ENCODE data around the gene ITPR3.

The ITPR3 gene

DNA sequence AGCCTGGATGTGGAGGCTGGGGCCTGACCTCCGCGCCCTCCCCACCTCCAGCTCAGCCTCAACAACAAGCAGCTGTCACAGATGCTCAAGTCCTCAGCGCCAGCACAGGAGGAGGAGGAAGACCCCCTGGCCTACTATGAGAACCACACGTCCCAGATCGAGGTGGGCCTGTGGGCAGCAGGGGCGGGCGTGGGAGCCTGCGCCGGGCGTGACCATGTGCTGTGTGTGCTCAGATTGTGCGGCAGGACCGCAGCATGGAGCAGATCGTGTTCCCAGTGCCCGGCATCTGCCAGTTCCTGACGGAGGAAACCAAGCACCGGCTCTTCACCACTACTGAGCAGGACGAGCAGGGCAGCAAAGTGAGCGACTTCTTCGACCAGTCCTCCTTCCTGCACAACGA is 66.9 kb downstream of the ITPR3 start:
- DNase-seq: no peak

DNA sequence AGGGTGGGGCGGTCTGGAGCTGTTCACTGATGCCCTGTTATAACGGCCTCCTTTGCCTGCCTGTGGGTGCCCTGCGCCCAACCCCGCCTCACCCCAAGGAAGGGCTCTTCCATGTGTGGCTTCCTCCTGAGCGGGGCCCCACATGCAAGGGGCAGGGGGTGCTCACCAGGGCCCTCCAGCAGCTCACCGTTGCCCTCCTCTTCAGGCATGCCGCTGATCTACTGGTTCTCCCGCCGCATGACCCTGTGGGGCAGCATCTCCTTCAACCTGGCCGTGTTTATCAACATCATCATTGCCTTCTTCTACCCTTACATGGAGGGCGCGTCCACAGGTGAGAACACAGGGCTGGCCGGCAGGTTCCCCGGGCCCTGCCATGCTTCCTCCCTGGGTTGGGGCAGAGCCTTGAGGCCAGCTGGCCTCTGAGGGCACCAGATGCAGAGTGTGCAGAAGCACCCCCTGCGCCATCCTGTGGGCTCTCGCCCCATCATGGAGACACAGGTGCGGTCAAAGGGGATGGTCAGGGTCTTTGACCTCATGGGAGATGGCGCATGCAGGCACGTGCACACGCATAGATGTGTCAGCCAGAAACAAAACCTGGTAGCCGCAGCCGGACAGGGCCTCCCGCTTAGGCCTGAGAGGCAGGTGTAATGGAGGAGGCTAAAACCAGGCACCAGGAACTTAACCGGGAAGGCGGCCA is 67.5 kb downstream of the ITPR3 start:
- DNase-seq: no peak

DNA sequence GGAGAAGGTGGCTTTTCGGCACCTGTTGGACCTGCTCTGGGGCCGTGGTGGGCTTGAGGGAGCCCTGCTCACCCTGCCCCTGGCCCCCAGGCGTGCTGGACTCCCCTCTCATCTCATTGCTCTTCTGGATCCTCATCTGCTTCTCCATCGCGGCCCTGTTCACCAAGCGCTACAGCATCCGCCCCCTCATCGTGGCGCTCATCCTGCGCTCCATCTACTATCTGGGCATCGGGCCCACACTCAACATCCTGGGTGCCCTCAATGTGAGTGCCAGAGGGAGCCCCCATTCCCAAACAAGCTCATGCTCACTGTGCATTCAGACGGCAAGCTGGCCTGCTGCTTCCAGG is 68.0 kb downstream of the ITPR3 start:
- no peak for DNase-seq

GRCh38 chr6:33689879-33690278 is 68.8 kb downstream of the ITPR3 start:
- DNase-seq: no peak

DNA sequence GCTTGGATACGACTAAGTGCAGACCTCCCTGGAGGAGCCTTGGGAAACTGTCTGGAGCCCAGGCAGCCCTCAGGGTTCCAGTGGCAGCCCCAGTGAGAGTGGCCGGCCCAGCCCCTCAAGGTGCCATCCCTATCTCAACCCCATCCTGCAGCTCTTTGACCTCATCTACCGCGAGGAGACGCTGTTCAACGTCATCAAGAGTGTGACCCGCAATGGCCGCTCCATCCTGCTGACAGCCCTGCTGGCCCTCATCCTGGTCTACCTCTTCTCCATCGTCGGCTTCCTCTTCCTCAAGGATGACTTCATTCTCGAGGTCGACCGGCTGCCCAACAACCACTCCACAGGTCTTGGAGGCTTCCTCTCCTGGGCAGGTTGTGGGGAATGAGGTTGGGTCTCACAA is 69.6 kb downstream of the ITPR3 start:
- DNase-seq: no peak

DNA sequence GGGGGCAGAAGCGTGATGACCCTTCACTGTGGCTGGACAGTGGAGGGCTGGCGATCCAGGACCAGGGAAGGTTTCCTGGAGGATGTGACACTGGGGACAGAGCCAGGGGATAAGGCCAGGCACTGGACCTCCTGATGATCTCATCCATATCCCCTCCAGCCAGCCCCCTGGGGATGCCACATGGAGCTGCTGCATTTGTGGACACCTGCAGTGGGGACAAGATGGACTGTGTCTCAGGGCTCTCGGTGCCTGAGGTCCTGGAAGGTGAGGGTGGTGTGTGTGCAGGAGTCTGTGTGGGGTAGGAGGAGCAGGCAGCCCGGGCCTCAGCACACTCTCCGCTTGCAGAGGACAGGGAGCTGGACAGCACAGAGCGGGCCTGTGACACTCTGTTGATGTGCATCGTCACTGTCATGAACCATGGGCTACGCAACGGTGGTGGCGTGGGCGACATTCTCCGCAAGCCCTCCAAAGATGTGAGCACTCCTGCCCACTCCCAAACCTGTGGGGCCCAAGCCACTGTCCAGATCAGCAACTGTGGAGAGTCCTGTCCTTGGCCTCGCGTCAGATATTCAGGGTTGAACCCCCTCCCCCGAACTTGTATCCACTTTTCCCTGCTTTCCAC is 70.4 kb downstream of the ITPR3 start:
- DNase-seq: no peak

DNA sequence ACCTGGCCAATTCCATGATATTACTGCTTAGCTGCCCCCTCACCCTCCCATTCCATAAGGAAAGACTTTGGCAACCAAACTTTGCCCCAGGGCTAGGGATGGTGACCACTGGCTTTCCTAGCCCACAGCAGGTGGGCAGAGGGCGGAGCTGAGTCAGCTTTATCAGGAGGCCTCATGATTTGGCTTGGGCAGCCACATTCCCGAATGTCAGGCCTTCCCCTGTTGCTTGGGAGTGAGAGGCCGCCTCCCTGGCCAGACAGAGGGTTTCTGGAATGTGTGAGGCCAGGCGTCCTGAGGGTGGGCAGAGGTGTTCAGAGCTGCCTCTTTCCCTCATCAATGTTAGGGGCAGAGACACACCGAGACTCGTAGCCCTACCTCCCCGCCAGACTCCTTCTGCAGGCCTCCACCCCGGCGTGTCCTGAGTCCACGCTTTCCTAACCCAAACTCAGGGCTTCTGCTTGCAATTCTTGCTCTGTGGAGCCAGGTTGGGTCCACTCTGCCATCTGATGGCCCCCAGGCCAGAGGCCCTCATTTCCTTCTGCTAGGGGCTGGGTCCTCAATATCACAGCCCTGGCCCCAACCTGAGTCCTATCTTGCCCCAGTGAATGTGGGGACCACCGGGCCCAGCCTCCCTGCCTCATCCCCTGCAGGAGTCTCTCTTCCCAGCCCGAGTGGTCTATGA is 71.1 kb downstream of the ITPR3 start:
- no peak for DNase-seq

GRCh38 chr6:33692760-33693158 is 71.6 kb downstream of the ITPR3 start:
- DNase-seq: peak; percentile 75 to 87 (median 79)

- DNase-seq: no peak
These were observed 72.3 kb downstream of the ITPR3 start for GRCh38 chr6:33693186-33694105.

DNA sequence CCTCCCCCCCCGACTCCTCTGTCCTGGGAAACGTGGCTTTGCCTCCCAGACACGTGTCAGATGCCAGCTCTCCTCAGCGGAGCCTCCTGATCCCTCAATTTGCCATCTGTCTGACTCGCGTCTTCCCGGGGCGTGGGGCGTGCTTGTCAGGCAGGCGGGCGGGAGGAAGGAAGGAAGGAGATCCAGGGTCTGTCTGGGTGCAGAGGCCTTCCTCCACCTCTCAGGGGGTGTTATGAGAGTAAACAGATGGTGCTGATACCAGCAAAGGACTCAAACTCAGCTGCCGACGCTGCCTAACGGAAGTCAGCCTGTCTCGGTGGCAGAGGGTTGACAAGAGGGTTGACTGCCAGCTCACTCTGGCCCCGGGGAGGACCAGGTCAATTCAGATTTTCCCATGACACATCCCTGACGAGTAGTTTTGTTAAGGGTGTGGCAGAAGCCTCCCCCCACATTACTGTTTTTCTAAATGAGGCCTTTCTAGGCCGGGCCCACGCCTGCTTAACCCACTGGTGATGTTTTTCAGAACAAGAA is 73.3 kb downstream of the ITPR3 start:
- DNase-seq: peak in 1 of 4 experiments; percentile 36

DNA sequence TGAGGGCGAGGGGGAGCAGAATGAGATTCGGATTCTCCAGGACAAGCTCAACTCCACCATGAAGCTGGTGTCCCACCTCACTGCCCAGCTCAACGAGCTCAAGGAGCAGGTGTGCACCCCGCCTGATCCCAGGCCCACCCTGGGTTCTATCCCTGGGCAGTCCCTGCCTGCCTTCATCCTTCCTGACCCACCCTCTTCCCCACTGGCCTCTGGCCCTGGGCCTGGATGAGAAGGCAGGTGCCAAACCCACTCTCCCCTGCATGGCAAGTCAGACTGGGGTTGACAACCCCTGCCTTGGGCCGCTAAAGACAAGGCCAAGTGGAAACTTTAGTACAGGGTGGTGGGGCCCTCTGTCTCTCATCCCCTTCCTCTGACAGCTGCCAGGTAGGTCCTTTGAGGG is 73.9 kb downstream of the ITPR3 start:
- DNase-seq: no peak

- no peak for DNase-seq
These were observed 74.3 kb downstream of the ITPR3 start for GRCh38 chr6:33695451-33695887.

- no peak for DNase-seq
These were observed 75.0 kb downstream of the ITPR3 start for GRCh38 chr6:33696076-33696475.

DNA sequence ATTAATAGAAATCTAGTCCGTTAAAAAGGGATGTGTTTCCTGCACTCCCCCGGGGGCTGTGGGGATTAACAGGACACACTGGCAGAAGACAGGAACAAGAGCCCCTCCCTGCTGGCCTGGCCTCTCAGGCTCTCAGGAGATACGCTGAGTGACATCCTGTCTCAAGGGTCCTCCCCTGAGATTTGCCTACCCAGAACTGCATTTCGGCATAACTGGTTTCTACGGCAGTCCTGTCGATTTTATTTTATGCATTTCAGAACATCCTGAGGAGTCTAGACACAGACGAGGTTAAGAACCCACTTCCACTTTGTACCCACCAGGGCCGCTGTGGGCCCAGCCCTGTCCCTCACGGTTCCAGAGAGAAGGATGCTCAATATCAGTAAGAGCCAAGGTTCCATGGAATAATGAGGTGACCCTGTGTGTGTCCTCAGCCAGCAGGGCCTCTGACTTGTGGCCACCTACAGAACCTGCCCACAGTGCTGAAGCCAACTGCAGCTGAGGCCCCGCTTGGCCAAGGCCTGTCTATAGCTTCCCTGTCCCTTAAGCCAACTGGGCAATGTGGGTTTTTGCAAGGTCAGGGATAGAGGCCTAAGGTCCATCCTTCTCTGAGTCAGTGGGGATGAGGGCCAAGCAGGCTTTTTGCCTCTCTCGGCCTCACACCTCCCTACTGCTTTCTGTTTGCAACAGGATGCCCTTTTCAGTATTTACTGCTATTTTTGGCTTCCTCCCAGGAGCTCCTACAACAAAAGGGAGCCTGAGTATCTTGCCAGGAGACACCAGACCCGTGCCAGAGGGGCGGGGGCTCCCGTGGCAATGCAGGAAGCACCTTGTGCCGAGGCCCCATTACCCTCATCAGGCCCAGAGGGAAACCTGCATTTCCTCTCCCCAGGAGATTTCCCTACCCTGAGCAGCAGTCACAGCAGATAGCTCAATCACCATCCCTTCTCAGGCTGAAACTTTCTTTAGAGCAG is 75.7 kb downstream of the ITPR3 start:
- DNase-seq: no peak

DNA sequence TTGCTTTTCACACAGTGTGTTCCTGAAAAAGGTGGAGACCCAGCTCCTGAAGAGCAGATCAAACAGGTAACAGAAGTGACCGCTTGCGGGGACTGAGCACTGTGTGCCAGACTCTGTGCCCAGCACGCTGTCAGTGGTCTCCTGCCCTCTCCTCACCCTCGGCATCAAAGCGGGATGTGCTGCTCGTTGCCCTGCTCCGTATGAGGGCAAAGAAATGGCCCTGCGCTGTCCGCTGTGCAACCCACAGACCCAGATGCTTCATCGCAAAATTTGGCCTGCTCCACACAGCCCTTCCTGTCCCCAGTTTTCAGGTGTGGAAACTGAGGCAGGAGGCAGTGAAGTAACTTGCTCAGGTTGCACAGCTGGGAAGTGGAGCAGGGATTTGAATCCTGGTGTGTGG is 76.7 kb downstream of the ITPR3 start:
- no peak for DNase-seq

DNA sequence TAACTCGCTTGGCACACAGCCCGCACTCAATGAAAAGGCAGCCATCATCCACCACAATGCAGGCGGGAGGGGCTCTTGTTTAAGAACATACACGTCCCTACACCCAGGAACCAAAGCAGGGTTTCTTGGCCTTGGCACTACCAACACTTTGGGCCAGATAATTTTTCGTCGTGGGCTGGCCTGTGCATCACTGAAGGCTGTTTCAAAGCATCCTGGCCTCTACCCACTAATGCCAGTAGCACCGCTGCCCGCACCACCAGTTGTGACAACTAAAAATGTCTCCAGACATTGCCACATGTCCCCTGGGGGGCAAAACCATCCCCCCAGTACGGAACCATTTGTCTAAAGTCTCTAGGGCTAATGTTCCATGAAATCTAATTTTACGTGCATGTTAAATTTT is 77.4 kb downstream of the ITPR3 start:
- no peak for DNase-seq

- no peak for DNase-seq
These were observed 78.0 kb downstream of the ITPR3 start for GRCh38 chr6:33699131-33699530.

DNA sequence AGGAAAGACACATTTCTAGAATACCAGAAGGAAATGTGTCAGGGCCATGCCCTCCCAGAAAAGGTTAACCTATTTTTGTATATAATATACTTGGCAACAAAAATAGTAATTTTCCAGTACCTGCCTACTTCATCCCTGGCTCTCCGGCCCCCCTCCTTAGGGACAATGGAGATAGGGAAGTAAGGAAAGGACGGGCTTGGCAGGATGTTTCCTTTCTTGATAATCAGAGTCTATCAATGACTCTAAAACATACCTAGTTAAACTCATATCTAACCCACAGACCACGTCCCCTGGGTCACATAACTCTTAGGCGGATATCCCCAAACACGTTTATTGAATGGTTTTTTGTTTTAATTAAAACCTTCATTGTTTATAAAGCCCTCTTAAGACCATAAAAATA is 78.6 kb downstream of the ITPR3 start:
- no peak for DNase-seq

DNA sequence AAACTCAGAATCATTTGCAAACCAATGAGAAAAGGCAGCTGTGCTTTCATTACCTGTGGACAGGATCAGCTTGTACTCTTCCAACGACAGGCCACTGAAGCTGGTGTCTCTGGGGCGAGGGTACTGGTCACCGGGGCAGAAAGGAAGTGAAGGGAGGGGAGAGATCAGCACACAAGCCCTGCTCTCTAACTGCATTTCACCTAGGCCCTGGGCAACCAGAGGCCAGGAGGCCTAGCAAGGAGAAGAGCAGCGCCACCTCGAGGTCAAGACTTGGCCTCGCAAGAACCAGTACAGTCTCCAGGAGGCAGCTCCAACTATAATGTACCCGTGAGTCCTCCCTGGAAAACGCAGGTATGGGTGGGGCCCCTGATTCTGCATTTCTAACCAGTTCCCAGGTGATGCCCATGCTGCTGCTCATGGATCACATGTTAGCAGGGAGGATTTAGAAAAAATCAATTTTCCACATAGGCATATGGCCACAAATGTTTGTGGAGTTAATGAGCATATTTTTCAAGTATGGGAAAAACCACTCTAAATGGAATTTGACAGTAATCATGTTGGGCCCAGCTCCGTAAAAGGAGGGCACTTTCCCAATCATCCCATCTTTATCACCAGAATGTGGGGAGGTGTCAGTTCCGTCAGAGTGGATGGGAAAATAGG is 79.4 kb downstream of the ITPR3 start:
- DNase-seq: peak; percentile 55 to 82 (median 64)

DNA sequence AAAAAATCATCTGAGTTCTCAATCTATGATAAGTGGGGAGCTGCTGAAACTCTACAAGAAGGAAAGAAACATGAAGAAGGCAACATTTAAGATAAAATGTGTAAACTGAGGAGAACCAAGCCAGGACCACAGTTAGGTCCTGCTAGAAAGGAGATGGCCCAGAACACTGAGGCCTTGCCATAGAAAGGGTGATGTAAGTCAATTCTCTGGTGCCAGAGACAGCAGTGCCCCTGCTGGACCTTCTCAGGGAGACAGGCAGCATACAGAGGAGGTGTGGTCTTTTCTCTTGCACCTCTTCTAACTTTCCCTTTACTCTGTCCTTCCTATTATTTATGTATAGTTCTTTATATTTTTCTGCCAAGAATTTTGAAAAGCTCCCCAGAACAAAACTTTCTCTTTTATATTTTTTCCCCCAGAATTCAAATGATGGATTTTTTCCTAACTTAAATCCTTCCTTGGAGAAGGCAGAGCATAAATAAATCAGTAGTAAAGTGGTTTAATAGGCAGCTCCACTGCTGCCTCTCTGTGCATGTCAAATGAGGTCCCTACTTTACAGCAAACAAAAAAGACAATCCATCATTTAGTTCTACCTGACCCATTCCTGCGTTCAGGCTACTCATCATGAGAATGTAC is 81.3 kb downstream of the ITPR3 start:
- DNase-seq: peak; percentile 43 to 67 (median 52)
